Measurements from ENCODE around the gene NCOA5. TPM values are rescaled to one million over a fixed set of nuclear protein-coding genes. Genes with fewer than 3 reads are reported as not detected.

The NCOA5 gene
- 10 to 100 TPM; 34.9 to 36.9 TPM for total RNA-seq
- 28.7 TPM for polyA plus RNA-seq

GRCh38 chr20:46089417-46090388 lies at the start of gene NCOA5:
TSS of gene NCOA5 (minus strand) at chr20:46089962. CDS start at chr20:46079424, 10,538 bp downstream.
- Histone ChIP-seq H3K27me3 (ENCODE audit: insufficient read depth, low read length, poor library complexity, severe bottlenecking) (no peaks in the 10 kb centered on the region), H3K9me3 (ENCODE audit: low read length) (no peaks in the 10 kb centered on the region), H3K36me3 (ENCODE audit: insufficient read depth, low read length) (no peaks in the 10 kb centered on the region), H3K4me3 (ENCODE audit: low read length) (peak within 1 kb of the TSS; percentile 76), H3K4me1 (ENCODE audit: insufficient read depth, low read length) (peaks cover 35% of the 10 kb centered on the region), H3K27ac (ENCODE audit: low read depth, low read length) (peak within 1 kb of the TSS; percentile 85)
- ChIA-PET POLR2A (no interaction called here), CTCF (interaction anchor here (1.4 kb wide), 1 partner anchor 11 kb away, joined by 3 read pairs; no protein-coding TSS in a partner anchor)
- H3K27ac Mint-ChIP-seq: peak within 1 kb of the TSS; percentile 89 to 98 (median 94)
- H3K27me3 Mint-ChIP-seq: no peaks in the 10 kb centered on the region
- H3K4me1 Mint-ChIP-seq: peaks cover 49 to 53% (median 53%) of the 10 kb centered on the region in 3 donors
- H3K4me3 Mint-ChIP-seq: peak within 1 kb of the TSS; percentile 86 to 94 (median 91)
- H3K36me3 Mint-ChIP-seq: peaks cover 0 to 14% (median 0%) of the 10 kb centered on the region in 3 donors
- H3K9me3 Mint-ChIP-seq: no peaks in the 10 kb centered on the region
- DNase-seq: peak; percentile 89 to 95 (median 94)

GRCh38 chr20:46139266-46139889 lies 49.6 kb upstream of the NCOA5 start:
- H3K27me3 ChIP-seq (ENCODE audit: insufficient read depth, low read length, poor library complexity, severe bottlenecking): peaks cover 6% of the 10 kb centered on the region
- POLR2A ChIA-PET: no interaction called here
- Mint-ChIP-seq H3K9me3 (no peaks in the 10 kb centered on the region), H3K4me1 (no peaks in the 10 kb centered on the region), H3K4me3 (no peak overlapping the region), H3K36me3 (no peaks in the 10 kb centered on the region), H3K27ac (no peak overlapping the region), H3K27me3 (peaks cover 35 to 82% of the 10 kb centered on the region in 2 donors)
- no peak overlapping the region for H3K27ac ChIP-seq (ENCODE audit: low read depth, low read length)
- H3K9me3 ChIP-seq (ENCODE audit: low read length): no peaks in the 10 kb centered on the region
- no peak overlapping the region for H3K4me3 ChIP-seq (ENCODE audit: low read length)
- H3K36me3 ChIP-seq (ENCODE audit: insufficient read depth, low read length): no peaks in the 10 kb centered on the region
- no peak for DNase-seq
- no peaks in the 10 kb centered on the region for H3K4me1 ChIP-seq (ENCODE audit: insufficient read depth, low read length)
- CTCF ChIA-PET: interaction anchor here (1.3 kb wide), 2 partner anchors 11 to 23 kb away, joined by 3 to 4 read pairs; no protein-coding TSS in a partner anchor

- H3K4me1 ChIP-seq (ENCODE audit: insufficient read depth, low read length): no peaks in the 10 kb centered on the region
- H3K27ac Mint-ChIP-seq: no peak overlapping the region
- H3K9me3 Mint-ChIP-seq: no peaks in the 10 kb centered on the region
- no peaks in the 10 kb centered on the region for H3K36me3 Mint-ChIP-seq
- ChIA-PET CTCF (no interaction called here), POLR2A (no interaction called here)
- DNase-seq: no peak
- H3K27me3 ChIP-seq (ENCODE audit: insufficient read depth, low read length, poor library complexity, severe bottlenecking): peaks cover 7% of the 10 kb centered on the region
- H3K4me3 Mint-ChIP-seq: no peak overlapping the region
- no peak overlapping the region for H3K27ac ChIP-seq (ENCODE audit: low read depth, low read length)
- no peaks in the 10 kb centered on the region for H3K36me3 ChIP-seq (ENCODE audit: insufficient read depth, low read length)
- H3K27me3 Mint-ChIP-seq: peaks cover 37 to 86% of the 10 kb centered on the region in 2 donors
- H3K9me3 ChIP-seq (ENCODE audit: low read length): no peaks in the 10 kb centered on the region
- peaks cover 0 to 2% (median 0%) of the 10 kb centered on the region in 3 donors for H3K4me1 Mint-ChIP-seq
- no peak overlapping the region for H3K4me3 ChIP-seq (ENCODE audit: low read length)
Observed at GRCh38 chr20:46137816-46138215, 48.1 kb upstream of the NCOA5 start.

- peaks cover 39 to 82% of the 10 kb centered on the region in 2 donors for H3K27me3 Mint-ChIP-seq
- H3K4me1 Mint-ChIP-seq: peaks cover 0 to 6% (median 0%) of the 10 kb centered on the region in 3 donors
- CTCF ChIA-PET: no interaction called here
Observed at GRCh38 chr20:46135856-46136633, 46.3 kb upstream of the NCOA5 start.

GRCh38 chr20:46134716-46135115 lies 45.0 kb upstream of the NCOA5 start:
- H3K4me1 ChIP-seq (ENCODE audit: insufficient read depth, low read length): no peaks in the 10 kb centered on the region
- ChIA-PET POLR2A (no interaction called here), CTCF (no interaction called here)
- peaks cover 0 to 6% (median 0%) of the 10 kb centered on the region in 3 donors for H3K4me1 Mint-ChIP-seq
- no peak for DNase-seq
- H3K27me3 ChIP-seq (ENCODE audit: insufficient read depth, low read length, poor library complexity, severe bottlenecking): peaks cover 13% of the 10 kb centered on the region
- no peaks in the 10 kb centered on the region for H3K36me3 Mint-ChIP-seq
- no peaks in the 10 kb centered on the region for H3K9me3 Mint-ChIP-seq
- no peak overlapping the region for H3K27ac ChIP-seq (ENCODE audit: low read depth, low read length)
- H3K9me3 ChIP-seq (ENCODE audit: low read length): no peaks in the 10 kb centered on the region
- H3K4me3 ChIP-seq (ENCODE audit: low read length): no peak overlapping the region
- no peaks in the 10 kb centered on the region for H3K36me3 ChIP-seq (ENCODE audit: insufficient read depth, low read length)
- H3K4me3 Mint-ChIP-seq: no peak overlapping the region
- H3K27me3 Mint-ChIP-seq: peaks cover 41 to 74% of the 10 kb centered on the region in 2 donors
- H3K27ac Mint-ChIP-seq: peak overlapping the region in 1 of 8 donors; percentile 24

More at GRCh38 chr20:46135856-46136633, 46.3 kb upstream of the NCOA5 start:
- no peak for DNase-seq
- H3K4me3 Mint-ChIP-seq: no peak overlapping the region
- Histone ChIP-seq H3K27ac (ENCODE audit: low read depth, low read length) (no peak overlapping the region), H3K4me3 (ENCODE audit: low read length) (no peak overlapping the region), H3K27me3 (ENCODE audit: insufficient read depth, low read length, poor library complexity, severe bottlenecking) (peaks cover 13% of the 10 kb centered on the region), H3K4me1 (ENCODE audit: insufficient read depth, low read length) (no peaks in the 10 kb centered on the region), H3K36me3 (ENCODE audit: insufficient read depth, low read length) (no peaks in the 10 kb centered on the region), H3K9me3 (ENCODE audit: low read length) (no peaks in the 10 kb centered on the region)
- H3K9me3 Mint-ChIP-seq: no peaks in the 10 kb centered on the region
- peak overlapping the region in 1 of 8 donors; percentile 91 for H3K27ac Mint-ChIP-seq
- no peaks in the 10 kb centered on the region for H3K36me3 Mint-ChIP-seq
- POLR2A ChIA-PET: no interaction called here

- no peaks in the 10 kb centered on the region for H3K4me1 ChIP-seq (ENCODE audit: insufficient read depth, low read length)
- ChIA-PET CTCF (no interaction called here), POLR2A (no interaction called here)
- no peak for DNase-seq
- no peak overlapping the region for H3K4me3 Mint-ChIP-seq
- peaks cover 0 to 6% (median 0%) of the 10 kb centered on the region in 3 donors for H3K4me1 Mint-ChIP-seq
- no peaks in the 10 kb centered on the region for H3K9me3 Mint-ChIP-seq
- H3K4me3 ChIP-seq (ENCODE audit: low read length): no peak overlapping the region
- no peaks in the 10 kb centered on the region for H3K36me3 ChIP-seq (ENCODE audit: insufficient read depth, low read length)
- no peaks in the 10 kb centered on the region for H3K9me3 ChIP-seq (ENCODE audit: low read length)
- H3K27me3 Mint-ChIP-seq: peaks cover 43 to 67% of the 10 kb centered on the region in 2 donors
- H3K36me3 Mint-ChIP-seq: no peaks in the 10 kb centered on the region
- H3K27me3 ChIP-seq (ENCODE audit: insufficient read depth, low read length, poor library complexity, severe bottlenecking): peaks cover 13% of the 10 kb centered on the region
- no peak overlapping the region for H3K27ac ChIP-seq (ENCODE audit: low read depth, low read length)
- no peak overlapping the region for H3K27ac Mint-ChIP-seq
Observed at GRCh38 chr20:46133886-46134654, 44.3 kb upstream of the NCOA5 start.

- no peaks in the 10 kb centered on the region for H3K4me1 ChIP-seq (ENCODE audit: insufficient read depth, low read length)
- Mint-ChIP-seq H3K9me3 (no peaks in the 10 kb centered on the region), H3K4me1 (peaks cover 0 to 6% (median 0%) of the 10 kb centered on the region in 3 donors), H3K4me3 (no peak overlapping the region), H3K27me3 (peaks cover 32 to 54% of the 10 kb centered on the region in 2 donors), H3K36me3 (no peaks in the 10 kb centered on the region), H3K27ac (peak overlapping the region in 2 of 8 donors; percentile 34 to 92)
- H3K4me3 ChIP-seq (ENCODE audit: low read length): no peak overlapping the region
- CTCF ChIA-PET: interaction anchor here (1.0 to 1.1 kb wide), 2 partner anchors 15 to 39 kb away, joined by 3 read pairs; no protein-coding TSS in a partner anchor
- H3K36me3 ChIP-seq (ENCODE audit: insufficient read depth, low read length): no peaks in the 10 kb centered on the region
- peak; percentile 30 to 56 (median 32) for DNase-seq
- peaks cover 13% of the 10 kb centered on the region for H3K27me3 ChIP-seq (ENCODE audit: insufficient read depth, low read length, poor library complexity, severe bottlenecking)
- POLR2A ChIA-PET: no interaction called here
- H3K9me3 ChIP-seq (ENCODE audit: low read length): no peaks in the 10 kb centered on the region
- no peak overlapping the region for H3K27ac ChIP-seq (ENCODE audit: low read depth, low read length)
Observed at GRCh38 chr20:46132705-46133120, 43.0 kb upstream of the NCOA5 start.

All from CD8-positive, alpha-beta memory T cell (primary cell).